NCI-H510A (cell line): Measurements from ENCODE around the gene CBX2.

Experiments
- DNase-seq: peaks from one replicate; lab custom pipeline; 2025; lab: John Stamatoyannopoulos, UW

CBX2 gene

DNA sequence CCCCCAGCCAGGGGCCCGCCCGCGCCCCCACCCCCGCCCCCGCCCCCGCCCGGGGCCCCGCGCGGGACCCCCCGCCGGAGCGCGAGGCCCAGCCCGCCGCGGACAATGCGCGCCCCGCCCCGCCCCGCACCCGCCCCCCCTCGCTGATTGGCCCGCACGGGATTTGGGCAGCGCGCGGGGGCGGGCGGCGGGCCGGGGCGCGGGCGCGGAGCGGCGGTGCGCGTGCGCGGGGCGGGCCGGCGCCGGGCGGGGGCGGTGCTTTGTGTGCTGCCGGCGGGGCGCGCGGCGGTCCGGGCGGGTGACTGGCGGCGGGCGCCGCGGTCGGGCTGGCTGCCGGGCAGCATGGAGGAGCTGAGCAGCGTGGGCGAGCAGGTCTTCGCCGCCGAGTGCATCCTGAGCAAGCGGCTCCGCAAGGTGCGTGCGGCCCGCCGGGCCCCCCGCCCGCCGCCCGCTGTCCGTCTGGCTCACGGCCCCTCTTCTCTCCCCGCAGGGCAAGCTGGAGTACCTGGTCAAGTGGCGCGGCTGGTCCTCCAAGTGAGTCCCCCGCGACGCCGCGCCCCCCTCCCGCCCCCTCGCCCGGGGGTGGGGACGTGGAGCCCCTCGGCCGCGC is at the start of gene CBX2:
Gene CBX2 (plus strand): TSS at position 255 of the 610 bp plus-strand sequence. CDS start 88 bp downstream, at position 343.
- DNase-seq, result peak; percentile 61

DNA sequence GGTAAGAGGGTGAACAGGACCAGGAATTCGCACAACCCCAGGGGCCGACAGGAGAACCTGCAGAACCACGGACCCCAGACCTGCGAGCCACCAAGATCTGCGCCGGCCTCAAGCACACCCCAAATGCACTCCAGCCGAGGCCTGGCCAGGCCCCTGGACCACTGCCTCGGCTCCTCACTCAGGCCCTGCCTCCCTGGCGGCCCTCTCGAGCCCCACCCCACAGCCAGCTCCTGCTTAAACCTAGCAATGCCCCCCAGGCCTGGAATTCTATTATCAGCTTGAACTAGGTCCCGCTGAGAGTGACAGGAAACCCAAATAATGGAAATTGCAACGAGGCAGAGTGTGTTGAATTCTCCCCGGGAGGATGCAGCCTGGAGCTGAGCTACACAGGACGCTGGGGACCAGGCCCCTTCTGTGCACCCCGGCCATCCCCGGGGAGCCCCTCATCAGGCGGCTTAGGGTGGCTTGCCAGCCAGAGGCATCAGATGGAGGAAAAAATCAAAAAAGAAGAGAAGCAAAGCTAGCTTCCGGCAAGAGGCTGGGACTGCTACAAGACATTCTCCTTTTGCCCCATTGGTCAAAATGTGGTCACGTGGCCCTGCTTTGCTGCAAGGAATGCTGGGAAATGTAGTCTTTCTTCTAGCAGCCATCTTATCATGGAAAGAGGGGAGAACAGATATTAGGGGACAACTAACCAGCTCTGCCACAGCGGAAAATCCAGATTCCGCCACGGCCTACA is 49.6 kb upstream of the CBX2 start:
- no peak for DNase-seq

DNA sequence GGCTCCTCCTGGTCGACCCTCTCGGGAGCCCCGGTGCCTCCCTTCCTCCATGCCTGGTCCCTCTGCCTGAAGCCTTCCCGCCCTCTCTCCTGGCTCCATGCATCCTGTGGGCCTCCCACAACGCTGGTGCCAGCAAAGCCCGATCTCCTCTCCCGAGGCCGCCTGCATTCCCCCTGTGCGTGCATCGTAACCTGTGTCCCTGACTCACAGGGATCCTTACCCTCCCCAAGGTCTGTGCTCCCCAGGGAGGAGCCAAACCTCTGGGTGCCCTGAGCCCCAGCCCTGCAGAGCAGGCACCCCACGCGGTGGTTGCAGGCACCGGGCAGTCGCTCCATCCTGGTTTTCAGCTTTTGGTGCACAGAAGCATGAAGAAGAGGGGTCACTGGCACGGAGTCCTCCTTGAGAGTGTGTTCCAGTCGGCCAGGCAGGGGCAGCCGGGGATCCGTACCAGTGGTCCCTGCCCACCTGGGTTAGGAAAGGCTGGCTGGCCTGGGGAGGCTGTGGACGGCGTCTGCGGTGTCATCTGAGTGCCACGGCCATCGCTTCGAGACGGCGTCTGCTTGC is 49.0 kb upstream of the CBX2 start:
- no peak for DNase-seq

DNA sequence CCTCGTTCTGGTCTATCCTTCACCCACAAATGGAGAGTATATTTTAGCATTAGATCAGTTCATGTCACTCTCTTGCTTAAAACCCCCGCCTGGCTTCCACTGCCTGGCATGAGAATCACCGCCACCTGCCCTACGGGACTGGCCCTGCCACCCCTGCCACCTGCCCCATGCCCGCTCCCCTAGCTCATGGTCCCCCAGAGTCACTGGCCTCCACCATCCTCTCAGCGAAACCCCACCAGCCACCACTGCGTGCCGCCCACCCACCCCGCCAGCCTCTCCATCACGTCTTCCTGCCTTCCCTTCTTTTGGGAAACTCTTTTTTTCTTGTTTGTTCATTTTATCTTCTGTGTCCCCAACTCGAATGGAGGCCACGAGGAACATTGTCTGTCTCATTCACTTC is 48.2 kb upstream of the CBX2 start:
- no peak for DNase-seq

DNA sequence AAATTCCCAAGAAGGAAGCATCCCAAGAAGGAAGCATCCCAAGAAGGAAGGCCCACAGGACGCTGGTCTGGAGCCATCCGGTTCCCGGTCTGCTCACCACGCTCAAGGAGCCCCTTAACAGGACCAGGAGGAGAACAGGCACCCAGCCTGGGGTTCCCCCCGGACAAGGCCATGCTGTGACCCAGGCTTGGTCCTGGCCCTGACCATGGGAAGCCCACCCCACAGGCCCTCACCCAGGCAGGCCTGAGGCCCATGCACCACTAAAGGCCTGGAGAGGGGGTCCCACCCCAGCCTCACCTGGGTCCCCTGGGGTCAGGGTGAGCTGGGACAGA is 47.5 kb upstream of the CBX2 start:
- DNase-seq, result no peak

DNA sequence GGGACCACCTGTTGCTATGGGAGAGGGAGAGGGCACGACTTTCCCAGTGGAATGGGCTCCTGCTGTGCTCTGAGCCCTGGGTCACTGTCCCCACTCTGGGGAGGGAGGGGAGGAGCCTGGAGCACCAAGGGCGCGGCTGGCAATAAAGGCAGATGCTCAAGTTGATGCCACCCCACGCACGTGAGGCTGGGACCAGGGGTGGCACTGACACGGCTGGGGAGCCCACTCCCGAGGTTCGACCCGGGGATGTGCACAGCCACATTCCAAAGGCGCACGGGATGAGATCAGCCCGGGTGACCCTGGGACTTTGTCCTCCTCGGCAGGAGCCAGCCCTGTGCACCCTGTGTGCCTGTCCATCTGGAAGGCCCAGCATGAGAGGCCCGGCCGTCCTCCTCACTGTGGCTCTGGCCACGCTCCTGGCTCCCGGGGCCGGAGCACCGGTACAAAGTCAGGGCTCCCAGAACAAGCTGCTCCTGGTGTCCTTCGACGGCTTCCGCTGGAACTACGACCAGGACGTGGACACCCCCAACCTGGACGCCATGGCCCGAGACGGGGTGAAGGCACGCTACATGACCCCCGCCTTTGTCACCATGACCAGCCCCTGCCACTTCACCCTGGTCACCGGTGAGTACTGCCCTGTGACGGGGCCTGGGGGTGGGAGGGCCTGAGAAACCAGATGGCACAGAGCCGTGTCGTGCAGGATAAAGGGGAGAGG is 47.0 kb upstream of the CBX2 start, which contains the start of gene ENPP7:
Gene ENPP7 (plus strand): TSS at position 175 of the 715 bp plus-strand sequence. CDS start 197 bp downstream, at position 372.
- no peak for DNase-seq

DNA sequence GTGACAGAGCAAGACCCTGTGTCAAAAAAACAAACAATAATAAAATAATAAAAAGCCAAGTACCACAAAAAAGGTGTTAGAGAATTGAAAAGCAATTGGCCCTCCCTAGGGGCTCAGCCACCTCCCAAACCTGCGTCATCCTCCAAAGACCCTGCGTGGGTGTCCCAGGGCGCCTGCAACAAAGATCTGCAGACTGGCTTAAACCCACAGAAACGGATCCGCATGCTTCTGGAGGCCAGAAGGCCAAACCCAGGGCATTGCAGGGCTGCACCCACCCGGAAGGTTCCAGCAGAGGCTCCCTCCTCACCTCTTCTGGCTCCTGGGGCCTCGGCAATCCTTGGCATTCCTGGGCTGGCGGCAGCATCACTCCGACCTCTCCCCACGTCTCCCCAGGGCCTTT is 45.7 kb upstream of the CBX2 start:
- no peak for DNase-seq

DNA sequence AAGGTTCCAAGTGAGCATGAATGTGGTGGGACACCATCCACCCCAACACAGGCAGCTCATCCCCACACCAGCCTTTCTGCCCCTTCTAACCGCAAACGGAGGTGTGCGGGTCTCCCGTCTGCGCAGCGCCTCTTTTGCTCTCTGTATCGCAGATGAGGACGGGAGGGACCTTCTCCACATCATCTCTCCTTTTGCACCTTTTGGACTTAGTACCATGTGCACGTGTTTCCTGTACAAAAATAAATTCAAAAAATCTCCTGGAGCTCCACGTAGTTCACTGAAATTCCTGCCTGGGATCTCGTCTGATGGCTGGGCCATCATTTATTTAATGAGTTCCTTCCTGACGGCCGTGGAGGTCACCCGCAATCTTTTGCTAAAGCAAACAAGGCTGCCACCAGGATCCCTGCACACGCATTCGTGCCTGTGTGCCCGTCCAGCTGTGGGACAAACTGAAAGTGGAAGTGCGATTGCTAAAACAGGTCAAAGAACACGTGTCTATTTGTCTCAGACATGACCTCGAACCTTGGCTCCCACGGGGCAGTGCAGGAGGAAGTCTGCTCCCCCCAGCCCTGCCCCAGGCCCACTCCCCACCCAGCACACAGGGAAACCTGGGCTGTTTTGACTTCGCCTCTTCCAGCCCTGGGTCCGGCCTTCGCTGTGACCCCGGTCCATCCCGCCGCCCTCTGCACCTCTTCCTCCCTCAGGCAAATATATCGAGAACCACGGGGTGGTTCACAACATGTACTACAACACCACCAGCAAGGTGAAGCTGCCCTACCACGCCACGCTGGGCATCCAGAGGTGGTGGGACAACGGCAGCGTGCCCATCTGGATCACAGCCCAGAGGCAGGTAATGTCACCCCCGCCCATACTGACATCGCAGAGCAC is 44.9 kb upstream of the CBX2 start:
- no peak for DNase-seq

DNA sequence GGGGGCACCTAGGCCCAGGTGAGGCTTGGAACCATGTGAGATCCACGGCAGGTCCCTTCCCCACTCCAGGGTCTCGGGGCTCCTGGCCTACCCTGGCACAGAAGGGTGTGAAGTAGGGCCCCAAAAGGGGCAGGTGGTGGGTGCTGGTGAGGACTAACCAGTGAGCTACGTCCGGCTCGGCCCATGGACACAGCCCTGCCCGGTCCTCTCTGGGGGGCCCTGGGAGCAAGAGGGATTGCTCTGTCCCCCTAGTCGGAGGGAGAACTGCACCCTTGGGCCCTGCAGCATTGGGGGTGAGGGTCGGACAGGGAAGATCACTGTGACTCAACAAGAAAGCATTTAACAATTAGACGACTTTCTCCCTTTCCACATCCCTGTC is 44.3 kb upstream of the CBX2 start:
- no peak for DNase-seq

DNA sequence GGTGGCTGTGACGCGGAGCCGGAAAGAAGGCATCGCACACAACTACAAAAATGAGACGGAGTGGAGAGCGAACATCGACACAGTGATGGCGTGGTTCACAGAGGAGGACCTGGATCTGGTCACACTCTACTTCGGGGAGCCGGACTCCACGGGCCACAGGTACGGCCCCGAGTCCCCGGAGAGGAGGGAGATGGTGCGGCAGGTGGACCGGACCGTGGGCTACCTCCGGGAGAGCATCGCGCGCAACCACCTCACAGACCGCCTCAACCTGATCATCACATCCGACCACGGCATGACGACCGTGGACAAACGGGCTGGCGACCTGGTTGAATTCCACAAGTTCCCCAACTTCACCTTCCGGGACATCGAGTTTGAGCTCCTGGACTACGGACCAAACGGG is 42.9 kb upstream of the CBX2 start:
- no peak for DNase-seq

DNA sequence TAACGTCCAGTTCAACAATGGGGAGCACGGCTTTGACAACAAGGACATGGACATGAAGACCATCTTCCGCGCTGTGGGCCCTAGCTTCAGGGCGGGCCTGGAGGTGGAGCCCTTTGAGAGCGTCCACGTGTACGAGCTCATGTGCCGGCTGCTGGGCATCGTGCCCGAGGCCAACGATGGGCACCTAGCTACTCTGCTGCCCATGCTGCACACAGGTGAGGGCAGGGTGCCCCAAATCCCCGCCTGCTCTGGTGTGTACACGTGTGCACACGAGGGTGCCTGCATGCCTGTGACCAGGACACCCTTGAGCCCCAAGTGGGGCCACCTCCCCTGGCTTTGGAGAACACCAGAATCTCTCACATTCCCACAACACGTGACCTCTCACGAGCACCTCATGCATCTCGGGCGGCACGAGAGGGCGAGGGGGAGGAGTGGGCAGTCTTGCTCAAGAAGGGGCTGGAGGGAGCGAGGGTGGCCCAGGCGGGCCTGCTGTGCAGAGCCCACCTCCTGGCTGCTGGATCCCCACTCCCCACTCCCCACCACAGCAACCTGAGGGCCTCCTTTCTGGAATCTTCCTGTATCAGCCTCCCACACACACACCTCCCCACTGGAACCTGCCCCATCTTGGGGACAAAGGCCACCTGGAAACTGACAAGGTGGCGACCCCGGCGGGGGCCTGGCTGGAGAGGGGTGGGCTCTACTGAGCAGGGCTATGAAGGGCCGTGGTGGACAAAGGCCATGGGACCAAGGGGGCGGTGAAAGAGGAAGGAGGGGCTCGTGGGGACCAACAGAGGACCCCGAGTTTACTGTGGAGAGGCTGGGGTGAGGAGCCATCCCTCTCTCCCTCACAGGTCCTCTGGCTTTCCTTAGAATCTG is 40.7 kb upstream of the CBX2 start:
- no peak for DNase-seq

DNA sequence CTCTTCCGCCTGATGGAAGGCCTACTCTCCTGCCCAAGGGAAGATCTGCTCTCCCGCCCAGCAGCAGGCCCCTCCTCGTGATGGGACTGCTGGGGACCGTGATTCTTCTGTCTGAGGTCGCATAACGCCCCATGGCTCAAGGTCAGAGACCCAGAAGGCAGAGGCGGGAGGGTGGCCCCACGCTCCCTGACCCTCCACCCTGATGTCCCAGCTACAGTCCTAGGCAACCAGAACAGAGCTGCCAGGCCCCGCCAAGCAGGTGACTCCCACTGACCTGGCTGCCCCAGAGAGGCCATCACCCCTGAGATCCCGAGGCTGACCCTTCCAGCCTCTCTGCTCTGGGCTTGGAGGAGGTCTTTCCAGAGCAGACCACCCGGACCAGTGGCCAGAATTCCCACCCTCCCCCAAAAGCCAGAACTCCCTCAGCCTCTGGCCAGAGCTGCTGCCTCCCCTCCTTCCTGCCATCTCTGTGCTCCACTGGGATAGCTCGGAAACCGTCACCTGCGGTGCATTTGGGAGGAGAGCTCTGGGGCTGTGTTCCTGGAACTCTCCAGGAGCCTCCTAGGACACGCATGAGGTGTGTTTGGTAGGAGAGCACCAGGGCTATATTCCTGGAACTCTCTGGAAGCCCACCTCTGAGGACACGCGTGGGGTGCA is 39.9 kb upstream of the CBX2 start:
- DNase-seq, result no peak

DNA sequence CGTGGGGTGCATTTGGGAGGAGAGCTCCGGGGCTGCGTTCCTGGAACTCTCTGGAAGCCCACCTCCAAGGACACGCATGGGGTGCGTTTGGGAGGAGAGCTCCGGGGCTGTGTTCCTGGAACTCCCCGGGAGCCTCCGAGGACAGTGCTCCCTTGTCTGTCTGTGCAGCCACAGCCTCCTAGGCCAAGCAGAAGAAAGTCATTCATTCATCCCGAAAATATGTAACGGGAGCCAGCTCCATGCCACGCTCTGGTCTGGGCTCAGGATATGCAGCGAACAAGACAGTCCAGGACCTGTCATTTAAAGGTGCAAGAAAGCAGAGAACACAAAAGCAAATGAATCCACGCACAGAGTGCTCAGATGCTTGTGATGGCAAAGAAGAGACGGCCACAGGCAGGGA is 39.3 kb upstream of the CBX2 start:
- no peak for DNase-seq

DNA sequence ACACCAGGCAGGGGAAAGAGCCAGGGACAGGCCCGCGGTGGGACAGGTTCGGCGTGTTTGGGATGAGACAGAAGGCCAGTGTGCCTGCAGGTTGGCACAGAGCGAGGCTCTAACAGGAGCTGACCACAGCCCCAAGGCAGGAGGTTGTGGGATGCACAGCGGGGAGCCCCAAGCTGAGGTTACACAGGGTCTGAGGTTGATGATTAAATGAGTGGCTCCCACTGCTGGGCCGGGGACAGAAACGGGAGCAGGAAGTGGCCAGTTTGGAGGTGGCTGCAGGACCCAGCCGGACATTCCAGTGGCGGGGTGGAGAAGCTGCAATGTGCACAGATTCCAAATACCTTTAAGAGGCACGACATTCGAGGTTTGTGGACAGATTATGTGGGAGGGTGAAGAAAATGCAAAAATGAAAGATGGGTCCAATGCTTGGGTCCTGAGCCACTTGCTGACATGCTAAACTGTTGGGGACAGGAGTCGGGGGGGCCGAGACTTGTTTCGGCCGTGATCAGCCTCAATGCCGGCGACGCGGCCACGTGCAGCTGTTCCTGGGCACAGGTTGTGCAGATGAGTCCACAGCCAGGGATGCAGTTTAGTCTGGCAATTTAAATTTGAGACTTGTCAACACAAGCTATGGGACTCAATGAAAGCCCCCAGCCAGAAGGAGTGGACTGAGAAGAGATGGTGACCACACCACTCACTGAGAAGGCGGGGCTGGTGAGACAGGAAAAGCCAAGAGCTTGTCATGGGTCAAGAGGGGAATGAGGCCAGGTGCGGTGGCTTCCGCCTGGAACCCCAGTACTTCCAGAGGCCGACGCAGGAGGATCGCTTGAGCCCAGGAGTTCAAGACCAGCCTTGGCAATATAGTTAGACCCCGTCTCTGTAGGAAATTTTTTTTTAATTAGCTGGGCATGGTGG is 38.5 kb upstream of the CBX2 start:
- DNase-seq, result no peak

DNA sequence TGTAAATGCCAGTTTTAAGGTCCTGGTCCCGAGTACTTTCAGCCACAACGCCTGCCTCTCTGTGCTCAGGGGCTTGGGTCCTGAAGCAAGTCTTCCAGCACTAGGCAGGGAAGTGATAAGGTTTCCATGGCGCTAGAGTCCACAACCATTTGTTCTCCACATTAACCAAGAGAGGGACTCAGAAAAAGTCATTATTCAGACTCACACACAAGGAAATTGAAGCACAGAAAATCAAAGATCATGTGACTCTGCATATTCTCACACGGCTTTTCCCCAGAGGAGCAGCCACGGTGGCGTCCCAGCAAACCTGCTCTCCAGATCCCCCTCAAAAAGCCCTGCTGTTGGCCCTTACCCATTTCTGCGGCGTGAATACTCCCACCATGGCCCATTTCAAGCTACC is 37.5 kb upstream of the CBX2 start:
- DNase-seq, result no peak

DNA sequence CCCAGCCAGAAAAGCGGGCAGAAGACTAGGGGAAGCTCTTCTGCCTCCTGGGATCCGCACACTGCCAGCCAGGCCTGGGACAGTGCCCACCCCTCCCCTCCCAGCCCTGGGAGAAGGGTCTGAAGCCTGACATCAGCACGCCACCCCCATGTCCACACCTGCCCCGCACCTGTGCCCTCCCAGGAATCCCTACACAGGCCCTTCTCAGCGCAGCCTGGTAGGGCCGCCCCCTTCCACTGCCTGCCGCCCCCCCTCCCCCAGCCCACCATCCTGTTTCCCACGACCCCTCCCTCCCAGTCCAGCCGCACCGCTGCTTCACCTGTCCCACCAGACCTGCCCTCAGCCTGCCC is 36.6 kb upstream of the CBX2 start:
- no peak for DNase-seq

DNA sequence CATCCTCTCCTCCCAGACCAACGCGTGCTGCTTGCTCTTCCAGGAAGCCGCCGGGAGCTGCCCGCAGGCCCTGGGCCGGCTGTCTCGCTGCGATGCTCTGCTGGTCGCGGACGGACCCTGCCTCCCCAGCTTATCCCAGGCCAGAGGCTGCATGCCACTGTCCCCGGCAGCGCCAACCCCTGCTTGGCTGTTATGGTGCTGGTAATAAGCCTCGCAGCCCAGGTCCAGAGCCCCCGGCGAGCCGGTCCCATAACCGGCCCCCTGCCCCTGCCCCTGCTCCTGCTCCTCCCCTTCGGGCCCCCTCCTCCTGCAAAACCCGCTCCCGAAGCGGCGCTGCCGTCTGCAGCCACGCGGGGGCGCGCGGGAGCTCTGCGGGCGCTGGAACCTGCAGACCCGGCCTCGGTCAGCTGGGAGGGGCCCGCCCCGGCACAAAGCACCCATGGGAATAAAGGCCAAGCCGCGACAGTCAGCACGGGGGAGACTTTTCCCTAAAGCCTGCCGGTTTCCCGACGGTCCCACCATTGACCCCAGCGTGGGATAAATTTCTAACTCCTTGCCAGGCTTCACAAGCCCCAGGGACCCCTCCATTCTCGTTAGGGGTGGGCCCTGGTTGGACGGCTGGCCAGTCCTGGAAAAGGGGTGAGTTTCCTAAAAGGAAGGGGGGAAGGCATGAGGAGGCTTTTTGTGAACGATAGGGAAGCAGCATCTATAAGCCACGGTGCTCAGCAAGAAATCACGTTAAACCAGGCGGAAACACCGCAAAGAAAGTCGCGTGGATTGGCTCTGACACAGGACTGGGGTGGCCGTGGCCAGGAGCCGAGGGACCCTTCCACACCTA is 36.0 kb upstream of the CBX2 start:
- DNase-seq, result no peak

DNA sequence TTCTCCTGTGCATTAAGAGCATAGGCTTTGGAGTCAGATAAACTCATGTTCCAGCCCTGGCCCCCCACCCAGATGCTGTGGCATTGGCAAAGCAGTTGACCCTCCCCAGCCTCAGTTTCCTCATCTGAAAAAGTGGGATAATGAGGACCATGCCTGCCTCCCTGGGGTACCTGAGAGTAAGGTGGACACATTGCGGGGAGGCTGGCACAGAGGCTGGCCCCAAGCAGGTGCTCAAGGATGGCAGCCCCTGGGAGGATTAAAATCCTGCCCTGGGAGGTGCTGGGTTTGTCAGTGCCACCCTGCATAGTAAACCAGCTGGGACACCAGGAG is 35.4 kb upstream of the CBX2 start:
- DNase-seq, result no peak
